Measurements from ENCODE around the gene NHERF2.
A peak's percentile ranks its signal among the peaks of the same experiment; 100 is the strongest.

Gene NHERF2

DNA sequence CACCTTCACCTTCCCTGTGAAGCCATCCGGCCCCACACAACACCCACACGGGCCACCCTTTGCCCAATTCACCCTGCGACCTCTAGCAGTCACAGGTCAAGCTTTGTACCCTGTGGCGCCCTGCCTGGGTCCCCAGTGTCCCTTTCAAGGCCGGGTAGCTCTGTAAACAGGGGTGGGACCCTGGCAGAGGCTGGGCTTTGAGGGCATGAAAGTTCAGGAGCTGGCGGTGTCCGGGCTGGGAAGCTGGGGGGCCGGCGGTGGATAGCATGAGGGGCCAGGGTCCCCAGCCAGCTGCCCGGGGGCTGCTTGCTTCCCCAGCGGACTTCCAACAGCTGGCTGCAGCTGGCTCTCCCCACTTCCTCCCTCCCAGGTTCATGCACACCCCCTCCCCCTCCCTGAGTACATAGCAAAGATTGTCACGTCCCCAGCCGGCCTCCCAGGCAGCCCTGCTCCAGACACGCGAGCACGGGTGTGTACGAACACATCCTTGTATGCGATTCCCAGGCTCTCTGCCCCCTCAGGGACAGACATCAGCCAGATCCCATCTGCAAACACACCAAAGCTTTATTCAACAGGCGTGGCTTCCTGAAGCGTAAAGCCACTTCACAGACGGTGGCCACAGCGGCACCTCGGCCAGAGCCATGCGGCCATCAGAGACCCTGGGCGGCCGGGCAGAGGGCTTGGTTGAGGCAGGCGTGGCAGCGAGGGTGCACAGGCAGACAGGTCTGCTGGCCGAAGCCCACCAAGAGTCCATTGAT is 12.8 kb downstream of the NHERF2 start:
- DNase-seq (ENCODE audit: low read depth in 2 of 3, low spot score in 1 of 3): no peak

- DNase-seq (ENCODE audit: low read depth in 2 of 3, low spot score in 1 of 3): no peak
These were observed 13.5 kb downstream of the NHERF2 start for GRCh38 chr16:2040041-2040786.

DNA sequence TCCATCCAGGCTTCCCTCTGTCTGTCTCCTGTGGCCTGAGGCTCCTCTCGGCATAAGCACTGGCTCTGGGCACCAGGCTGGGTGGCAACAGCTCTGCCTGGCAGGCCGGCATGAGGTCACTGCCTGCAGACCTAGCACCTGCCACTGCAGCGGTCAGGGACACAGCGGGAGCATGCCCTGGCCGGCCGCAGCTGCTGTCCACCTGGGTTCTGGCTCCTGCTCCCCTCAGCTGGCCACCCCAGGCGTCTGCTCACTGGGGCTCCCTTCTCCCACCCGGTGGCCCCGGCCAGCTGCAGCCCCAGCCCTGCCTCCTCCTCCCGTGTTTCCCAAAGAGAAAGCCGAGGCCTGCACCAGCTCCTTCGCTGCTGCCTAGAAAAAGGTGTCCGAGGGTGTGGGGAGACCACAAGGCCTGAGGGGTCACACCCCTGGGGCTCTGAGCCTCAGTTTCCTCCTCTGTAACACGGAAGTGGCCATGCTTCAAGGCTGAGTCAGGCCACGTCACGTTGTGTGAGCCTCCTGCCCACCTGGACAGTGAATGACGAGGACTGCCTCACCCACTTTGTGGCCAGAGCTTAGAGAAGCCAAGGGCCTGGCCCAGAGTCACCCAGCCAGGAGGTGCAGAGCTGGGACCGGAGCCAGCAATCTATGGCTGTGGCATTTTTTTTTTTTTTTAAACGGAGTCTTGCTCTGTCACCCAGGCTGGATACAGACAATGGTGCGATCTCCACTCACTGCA is 14.3 kb downstream of the NHERF2 start:
- DNase-seq (ENCODE audit: low read depth in 2 of 3, low spot score in 1 of 3): no peak

DNA sequence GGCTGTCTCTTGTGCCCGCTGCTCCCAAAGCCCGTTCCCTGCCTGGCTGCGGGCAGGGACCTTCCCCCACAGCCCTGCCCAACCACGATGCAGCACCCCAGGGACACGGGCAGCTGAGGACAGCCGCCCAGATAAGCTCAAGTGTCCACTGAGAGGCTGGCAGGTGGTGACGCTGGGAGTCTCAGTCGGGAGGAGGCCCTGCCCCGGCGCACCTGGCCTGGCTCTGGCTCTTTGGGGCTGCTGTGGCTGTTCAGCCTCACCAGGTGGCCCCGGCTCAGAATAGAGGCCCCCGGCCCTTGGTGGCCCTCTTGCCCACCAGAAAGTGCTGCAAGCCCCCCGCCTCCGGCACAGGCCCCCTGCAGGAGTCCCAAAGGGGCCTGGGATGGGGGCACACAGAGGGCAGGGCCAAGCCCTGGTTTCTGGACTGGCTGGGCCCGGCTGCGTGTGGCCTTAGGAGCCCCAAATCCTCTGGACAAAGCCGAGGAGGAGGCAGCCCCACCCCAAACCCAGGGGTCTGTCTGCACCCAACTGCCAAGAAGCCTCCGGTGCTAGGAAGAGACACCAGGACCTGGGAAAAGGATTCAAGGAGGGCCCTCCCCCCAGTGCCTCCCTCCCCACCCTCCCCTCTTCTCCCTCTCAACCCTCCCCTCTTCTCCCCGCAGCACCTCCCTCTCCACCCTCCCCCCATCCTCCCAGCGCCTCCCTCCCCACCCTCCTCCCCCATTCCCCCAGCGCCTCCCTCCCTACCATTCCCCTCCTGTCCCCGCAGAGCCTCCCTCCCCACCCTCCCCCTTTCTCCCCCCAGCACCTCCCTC is 15.7 kb downstream of the NHERF2 start:
- no peak for DNase-seq (ENCODE audit: low read depth in 2 of 3, low spot score in 1 of 3)

DNA sequence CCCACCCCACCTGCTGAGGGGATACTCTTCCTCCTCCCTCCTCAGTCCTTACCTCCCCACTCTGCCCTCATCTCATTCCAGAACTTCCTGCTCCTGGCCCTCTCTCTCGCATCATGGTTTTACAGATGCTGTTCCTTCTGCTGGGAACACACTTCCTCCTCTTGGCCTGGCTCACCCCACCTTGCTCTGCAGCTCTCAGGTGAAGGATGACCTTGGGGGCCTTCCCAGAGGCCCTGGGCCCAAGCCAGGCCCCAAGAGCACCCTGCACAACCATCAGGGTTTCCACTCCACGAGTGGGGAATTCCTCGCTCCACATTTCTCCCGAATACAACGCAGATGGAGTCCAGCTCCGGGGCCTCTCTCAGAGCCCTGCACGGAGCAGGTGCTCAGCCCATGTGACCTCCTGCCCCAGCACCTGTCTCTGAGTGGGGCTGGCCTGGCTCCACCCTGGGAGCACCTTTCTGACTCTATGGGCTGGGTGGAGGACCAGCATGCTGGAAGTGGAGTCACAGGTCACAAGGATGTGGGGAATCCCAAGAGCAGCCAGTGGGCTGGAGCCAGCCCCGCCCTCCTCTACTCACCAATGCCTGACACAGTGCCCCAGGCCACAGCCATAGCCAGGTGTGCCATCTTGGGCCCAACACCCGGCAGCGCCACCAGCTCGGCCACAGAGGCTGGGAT is 16.4 kb downstream of the NHERF2 start:
- no peak for DNase-seq (ENCODE audit: low read depth in 2 of 3, low spot score in 1 of 3)

DNA sequence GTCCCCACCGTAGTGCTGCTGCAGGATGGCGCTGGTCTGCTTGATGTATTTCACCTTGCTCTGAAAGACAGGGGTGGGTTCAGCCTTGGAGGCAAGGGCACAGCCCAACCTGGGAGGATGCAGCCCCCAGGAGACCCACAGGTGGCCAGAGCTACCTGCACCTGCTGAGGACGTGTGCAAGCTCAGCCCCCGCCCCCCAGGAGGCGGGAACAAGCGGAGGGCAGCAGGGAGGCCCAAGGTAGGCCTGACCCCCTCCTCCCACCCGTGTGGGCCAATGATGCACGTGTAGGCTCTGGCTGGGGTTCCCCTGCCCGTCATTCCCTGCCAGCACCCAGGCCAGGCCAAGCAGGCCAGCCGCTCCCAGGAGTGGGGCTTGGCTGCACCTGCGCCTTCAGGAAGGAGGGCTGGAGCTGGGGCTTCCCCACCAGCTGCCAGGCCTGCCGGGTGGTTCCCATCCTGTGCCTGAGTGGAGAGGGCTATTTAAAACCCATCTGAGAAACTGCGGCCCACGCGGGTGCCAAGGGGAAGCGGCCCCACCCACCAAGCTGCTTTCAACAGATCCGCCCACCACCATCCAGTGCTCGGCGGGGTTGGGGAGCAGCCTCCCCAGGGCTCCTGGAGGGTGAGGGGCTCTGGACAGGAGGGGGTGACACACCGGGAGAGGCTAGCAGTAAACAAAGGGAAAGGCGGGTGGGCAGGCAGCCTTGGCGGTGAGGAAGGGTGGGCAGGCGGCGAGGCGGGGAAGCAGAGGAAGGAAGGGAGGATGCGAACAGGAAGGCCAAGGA is 17.2 kb downstream of the NHERF2 start:
- DNase-seq (ENCODE audit: low read depth in 2 of 3, low spot score in 1 of 3): no peak

DNA sequence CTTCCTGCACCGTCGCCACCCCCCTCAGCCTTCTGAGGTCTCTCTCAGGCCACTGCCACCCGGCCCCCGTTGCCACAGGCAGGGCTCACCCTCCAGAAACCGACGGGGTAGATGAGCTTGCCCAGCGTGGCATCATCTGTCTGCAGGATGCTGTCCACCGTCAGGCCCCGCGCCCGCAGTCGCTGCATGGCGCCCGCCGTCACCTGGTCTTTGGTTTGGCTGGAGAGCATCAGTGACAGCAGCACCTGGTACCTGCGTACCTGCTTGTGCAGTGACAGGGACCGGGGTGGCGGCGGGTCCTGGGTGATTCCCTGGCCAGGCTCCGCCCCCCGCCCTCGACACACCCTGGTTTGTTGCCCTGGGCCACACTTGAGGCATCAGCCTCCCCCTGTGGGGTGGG is 17.8 kb downstream of the NHERF2 start:
- DNase-seq (ENCODE audit: low read depth in 2 of 3, low spot score in 1 of 3): no peak

- DNase-seq (ENCODE audit: low read depth in 2 of 3, low spot score in 1 of 3): no peak
These were observed 19.5 kb downstream of the NHERF2 start for GRCh38 chr16:2045965-2046892.

DNA sequence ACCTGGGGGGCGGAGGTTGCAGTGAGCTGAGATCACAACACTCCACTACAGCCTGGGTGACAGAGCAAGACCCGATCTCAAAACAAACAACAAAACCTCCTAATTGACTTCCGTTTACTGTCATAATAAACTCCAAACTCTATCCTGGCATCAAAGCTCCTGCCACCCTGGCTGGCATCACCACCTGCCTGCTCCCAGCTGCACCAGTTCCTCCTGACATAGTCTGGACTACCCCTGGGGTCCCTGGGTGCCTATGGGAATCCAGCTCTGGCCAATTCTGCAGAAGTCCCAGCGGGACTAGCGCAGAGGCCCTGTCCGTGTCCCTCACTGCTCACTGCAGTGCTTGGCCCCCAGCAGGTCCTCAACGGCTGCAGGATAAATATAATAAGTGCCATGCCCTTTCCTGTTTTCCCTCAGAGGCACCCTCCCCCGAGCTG is 20.2 kb downstream of the NHERF2 start:
- DNase-seq (ENCODE audit: low read depth in 2 of 3, low spot score in 1 of 3): no peak

- DNase-seq (ENCODE audit: low read depth in 2 of 3, low spot score in 1 of 3): peak; percentile 91
These were observed 20.8 kb downstream of the NHERF2 start, which contains the start of the genes NTHL1 and TSC2 for GRCh38 chr16:2047330-2048115. NTHL1 (minus strand) TSS chr16:2047834; CDS start chr16:2047823, 11 bp downstream. TSC2 (plus strand) TSS chr16:2047985; CDS start chr16:2048616, 631 bp downstream.

GRCh38 chr16:2048116-2048543 is 21.4 kb downstream of the NHERF2 start:
- DNase-seq (ENCODE audit: low read depth in 2 of 3, low spot score in 1 of 3): no peak

DNA sequence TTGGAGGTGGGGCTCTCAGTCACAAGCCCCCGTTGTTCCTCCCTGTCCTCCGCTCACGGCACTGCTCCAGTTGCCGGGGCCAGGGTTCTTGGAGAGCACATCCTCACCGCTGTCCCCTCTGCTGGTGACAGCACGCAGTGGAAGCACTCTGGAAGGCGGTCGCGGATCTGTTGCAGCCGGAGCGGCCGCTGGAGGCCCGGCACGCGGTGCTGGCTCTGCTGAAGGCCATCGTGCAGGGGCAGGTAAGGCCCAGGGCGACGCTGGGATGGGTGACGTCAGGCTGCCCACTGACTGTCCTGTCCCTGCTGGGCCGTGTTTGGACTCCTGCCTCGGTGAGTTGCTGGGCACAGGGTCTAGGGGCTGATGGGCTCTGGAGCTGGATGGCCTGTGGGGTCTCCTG is 26.5 kb downstream of the NHERF2 start:
- DNase-seq (ENCODE audit: low read depth in 2 of 3, low spot score in 1 of 3): no peak

DNA sequence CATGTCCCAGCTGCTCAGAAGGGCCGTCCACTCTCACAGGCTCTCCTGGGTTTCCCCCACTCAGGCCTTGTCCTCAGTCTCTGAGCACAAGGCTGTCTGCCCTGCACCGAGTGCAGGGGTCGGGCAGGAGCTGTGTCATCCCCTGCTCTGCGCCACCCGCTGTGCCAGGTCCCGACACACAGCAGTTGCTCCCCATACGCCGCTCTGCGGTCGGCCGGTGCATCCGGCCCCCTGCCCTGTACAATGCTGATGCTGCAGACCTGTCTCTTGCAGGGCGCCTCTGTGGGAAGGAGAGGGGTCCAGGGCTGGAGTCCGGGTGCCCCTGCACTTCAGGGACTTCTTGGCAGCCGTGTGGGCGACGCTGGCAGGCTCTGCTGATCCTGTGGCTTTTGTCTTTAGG is 27.2 kb downstream of the NHERF2 start:
- no peak for DNase-seq (ENCODE audit: low read depth in 2 of 3, low spot score in 1 of 3)

DNA sequence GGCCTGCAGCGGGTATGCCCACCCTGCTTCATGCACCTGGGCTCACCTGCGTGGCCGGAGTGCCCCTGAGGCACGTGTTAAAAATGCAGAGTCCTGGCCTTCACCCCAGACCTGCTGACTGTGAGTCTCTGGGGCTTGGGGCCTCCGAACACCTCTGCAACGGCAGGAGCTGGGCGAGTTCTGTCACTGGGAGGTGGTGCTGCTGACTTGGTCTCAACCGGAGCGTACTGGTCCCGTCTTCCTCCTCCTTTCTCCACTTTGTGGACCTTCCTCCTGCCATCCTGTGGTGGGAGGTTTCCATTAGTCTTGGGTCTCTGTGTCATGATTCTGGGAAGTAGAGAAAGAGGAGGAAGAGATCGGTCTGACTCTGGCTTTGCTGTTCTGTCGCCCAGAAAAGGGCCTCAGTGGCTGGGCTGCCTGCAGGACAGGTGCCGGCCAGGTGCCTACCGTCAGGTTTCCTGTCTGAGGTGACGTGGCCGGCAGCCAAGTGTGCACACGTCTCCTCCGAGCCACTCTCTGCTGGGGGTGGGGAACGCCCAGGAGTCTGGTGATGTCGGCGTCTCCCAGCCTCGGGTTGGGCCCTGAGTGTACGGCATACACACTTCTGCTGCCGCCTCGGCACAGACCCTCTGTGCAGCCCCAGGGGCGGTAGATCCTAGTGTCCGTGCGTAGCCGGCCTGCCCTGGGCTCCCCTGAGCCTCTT is 28.0 kb downstream of the NHERF2 start:
- no peak for DNase-seq (ENCODE audit: low read depth in 2 of 3, low spot score in 1 of 3)

GRCh38 chr16:2056077-2056476 is 29.4 kb downstream of the NHERF2 start:
- no peak for DNase-seq (ENCODE audit: low read depth in 2 of 3, low spot score in 1 of 3)

DNA sequence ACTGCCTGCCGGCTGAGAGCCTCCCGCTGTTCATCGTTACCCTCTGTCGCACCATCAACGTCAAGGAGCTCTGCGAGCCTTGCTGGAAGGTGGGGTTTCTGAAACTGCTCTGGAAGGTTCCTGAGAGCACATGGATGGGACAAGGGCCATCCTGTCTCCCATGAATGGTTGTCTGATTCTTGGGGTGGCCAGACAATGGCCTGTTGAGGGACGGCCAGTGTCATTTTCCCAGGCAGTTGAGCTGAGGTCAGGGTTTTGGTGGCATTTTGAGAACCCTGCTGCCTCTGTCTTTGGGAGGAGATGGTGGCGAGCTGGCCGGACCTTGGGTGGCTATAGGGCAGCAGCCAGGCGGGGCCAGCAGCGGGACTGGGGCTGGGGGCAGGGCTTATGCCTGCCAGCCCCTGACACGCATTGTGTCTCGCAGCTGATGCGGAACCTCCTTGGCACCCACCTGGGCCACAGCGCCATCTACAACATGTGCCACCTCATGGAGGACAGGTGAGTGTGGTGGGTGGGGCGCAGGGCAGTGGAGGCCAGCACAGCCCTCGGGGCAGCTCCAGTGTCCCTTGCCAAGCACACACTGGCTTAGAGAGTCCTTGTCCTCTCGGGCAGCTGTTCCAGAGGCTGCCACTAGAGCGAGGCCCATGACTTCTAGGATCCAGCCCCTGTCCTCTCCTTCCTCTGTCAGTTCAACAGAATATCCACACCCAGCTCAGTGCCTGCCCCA is 30.1 kb downstream of the NHERF2 start:
- no peak for DNase-seq (ENCODE audit: low read depth in 2 of 3, low spot score in 1 of 3)

Measured in stimulated activated CD4-positive, alpha-beta T cell treated with anti-CD3 and anti-CD28 coated beads, Interleukin-12 subunit alpha, Interleukin-12 subunit beta, amount 100 ng/mL, for 48 hours (primary cell).